CD8-positive, alpha-beta memory T cell (primary cell): ENCODE results near the gene RPS6KL1. TPM values are rescaled to one million over a fixed set of nuclear protein-coding genes. Genes with fewer than 3 reads are reported as not detected.

ENCODE experiments used
- CTCF ChIA-PET: fragments of 350-600 bp; sonication (Branson Sonifier 250); formaldehyde crosslinking; loops from one replicate; lab custom pipeline; 2021; ENCODE audit warnings: antibody characterized with exemption; lab: Charles Lee
- POLR2A ChIA-PET: fragments of 350-600 bp; sonication (Branson Sonifier 250); formaldehyde crosslinking; loops from one replicate; lab custom pipeline; 2021; ENCODE audit warnings: antibody characterized with exemption; lab: Charles Lee
- DNase-seq, 5 donors: peaks; one replicate each; pipeline versions ENCODE4 v3.0.0 to v3.0.0-alpha.2; 2020 to 2022; ENCODE audit warnings: mixed read lengths in 1 of 5
- H3K27ac ChIP-seq: one replicate; pipeline ENCODE4 v1.7.0; 2013; ENCODE audit warnings: low read depth, mild to moderate bottlenecking, low read length, moderate library complexity
- H3K27me3 ChIP-seq: 2 replicates; pipeline ENCODE4 v1.7.0; 2013; ENCODE audit warnings: low read length, mild to moderate bottlenecking; ENCODE audit not compliant: insufficient read depth, poor library complexity, severe bottlenecking
- H3K36me3 ChIP-seq: 2 replicates; pipeline ENCODE4 v1.7.0; 2013; ENCODE audit warnings: mild to moderate bottlenecking, low read length, moderate library complexity; ENCODE audit not compliant: insufficient read depth
- H3K4me1 ChIP-seq: 2 replicates; pipeline ENCODE4 v1.7.0; 2013; ENCODE audit warnings: mild to moderate bottlenecking, low read length, moderate library complexity; ENCODE audit not compliant: insufficient read depth
- H3K4me3 ChIP-seq: 2 replicates; pipeline ENCODE4 v1.7.0; 2013; ENCODE audit warnings: mild to moderate bottlenecking, low read length
- H3K9me3 ChIP-seq: 2 replicates; pipeline ENCODE4 v1.7.0; 2013; ENCODE audit warnings: mild to moderate bottlenecking, low read length
- H3K27ac Mint-ChIP-seq, 8 donors: one replicate each; pipeline ENCODE4 v1.8.0; 2020 to 2021; ENCODE audit warnings: mixed read lengths in 8 of 8, mild to moderate bottlenecking in 6 of 8, inconsistent platforms in 3 of 8, moderate library complexity in 3 of 8
- H3K27me3 Mint-ChIP-seq, 2 donors: one replicate each; pipeline ENCODE4 v1.8.0; 2020 to 2021; ENCODE audit warnings: mixed read lengths in 2 of 2, mild to moderate bottlenecking in 1 of 2, moderate library complexity in 1 of 2
- H3K36me3 Mint-ChIP-seq, 3 donors: one replicate each; pipeline ENCODE4 v1.8.0; 2020 to 2021; ENCODE audit warnings: mixed read lengths in 3 of 3, inconsistent platforms in 1 of 3, mild to moderate bottlenecking in 1 of 3
- H3K4me1 Mint-ChIP-seq, 3 donors: one replicate each; pipeline ENCODE4 v1.8.0; 2020 to 2021; ENCODE audit warnings: mixed read lengths in 3 of 3, inconsistent platforms in 1 of 3, mild to moderate bottlenecking in 1 of 3
- H3K4me3 Mint-ChIP-seq, 7 donors: one replicate each; pipeline ENCODE4 v1.8.0; 2020 to 2021; ENCODE audit warnings: mixed read lengths in 7 of 7, mild to moderate bottlenecking in 6 of 7, moderate library complexity in 4 of 7, inconsistent platforms in 2 of 7
- H3K9me3 Mint-ChIP-seq, 5 donors: one replicate each; pipeline ENCODE4 v1.8.0; 2020 to 2022; ENCODE audit warnings: mixed read lengths in 5 of 5, mild to moderate bottlenecking in 3 of 5, moderate library complexity in 2 of 5, inconsistent platforms in 1 of 5
- polyA plus RNA-seq: library from polyadenylated mRNA; unstranded; fragments of 300-500 nt; fragmentation: Illumina TruSeq; gene quantifications from one replicate; pipeline ENCODE4 v1.2.3, GENCODE V29; 2021
- total RNA-seq, 2 experiments: library from RNA; stranded (reverse); gene quantifications; one replicate each; pipeline ENCODE4 v1.2.3, GENCODE V29; 2021

Gene RPS6KL1
- total and polyA plus RNA-seq, 3 experiments from 2014 or later, result 4.8 to 5.0 TPM; not detected in 1

DNA sequence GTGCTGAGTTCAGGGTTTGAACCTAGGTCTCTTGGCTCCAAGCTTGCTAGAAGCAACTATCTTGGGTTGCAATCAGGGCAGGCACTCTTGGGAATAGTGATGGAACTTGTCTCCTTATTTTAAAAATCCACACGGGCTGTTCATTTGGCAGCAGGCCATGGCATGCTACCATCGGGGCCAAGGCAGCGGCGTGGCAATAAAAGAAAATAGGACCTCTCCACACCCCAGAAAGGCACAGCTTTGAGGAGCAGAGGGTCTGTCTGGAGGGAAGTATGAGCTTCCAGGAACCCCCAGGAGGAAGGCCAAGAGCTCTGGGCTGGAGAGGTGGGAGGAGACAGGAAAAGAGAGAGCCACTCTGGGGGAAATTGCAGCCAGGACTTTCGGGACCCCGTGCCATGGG, 15.3 kb downstream of the RPS6KL1 start:
- H3K9me3 ChIP-seq, result no peaks in the 10 kb centered on the region
- POLR2A ChIA-PET, result no interaction called here
- Mint-ChIP-seq H3K9me3 (no peaks in the 10 kb centered on the region), H3K27ac (no peak overlapping the region), H3K36me3 (peaks cover 0 to 24% (median 2%) of the 10 kb centered on the region in 3 donors), H3K4me1 (peaks cover 5 to 9% (median 8%) of the 10 kb centered on the region in 3 donors), H3K4me3 (no peak overlapping the region), H3K27me3 (no peaks in the 10 kb centered on the region)
- CTCF ChIA-PET, result interaction anchor here (0.9 to 10.6 kb wide), 4 partner anchors 28 to 296 kb away, joined by 3 to 334 read pairs (median 44); partner anchors contain the start of genes DLST, LTBP2 and PROX2
- H3K4me3 ChIP-seq, result no peak overlapping the region
- H3K27ac ChIP-seq, result no peak overlapping the region
- no peaks in the 10 kb centered on the region for H3K27me3 ChIP-seq
- DNase-seq, result no peak
- no peaks in the 10 kb centered on the region for H3K4me1 ChIP-seq
- H3K36me3 ChIP-seq, result peaks cover 5% of the 10 kb centered on the region

- H3K36me3 ChIP-seq, result peaks cover 12% of the 10 kb centered on the region
- H3K9me3 ChIP-seq, result no peaks in the 10 kb centered on the region
- ChIA-PET POLR2A (no interaction called here), CTCF (interaction anchor here (0.9 to 10.6 kb wide), 9 partner anchors 10 to 295 kb away, joined by 3 to 334 read pairs (median 8); partner anchors contain the start of genes DLST, LTBP2 and PROX2)
- H3K27ac Mint-ChIP-seq, result peak overlapping the region in 2 of 8 donors; percentile 38 to 65
- no peak overlapping the region for H3K27ac ChIP-seq
- peaks cover 5 to 9% (median 8%) of the 10 kb centered on the region in 3 donors for H3K4me1 Mint-ChIP-seq
- H3K4me1 ChIP-seq, result no peaks in the 10 kb centered on the region
- no peaks in the 10 kb centered on the region for H3K9me3 Mint-ChIP-seq
- H3K4me3 ChIP-seq, result no peak overlapping the region
- DNase-seq, result no peak
- H3K27me3 ChIP-seq, result no peaks in the 10 kb centered on the region
- H3K36me3 Mint-ChIP-seq, result peaks cover 0 to 31% (median 2%) of the 10 kb centered on the region in 3 donors
- H3K4me3 Mint-ChIP-seq, result no peak overlapping the region
- no peaks in the 10 kb centered on the region for H3K27me3 Mint-ChIP-seq
Observed at GRCh38 chr14:74906925-74907521, 16.0 kb downstream of the RPS6KL1 start.

DNA sequence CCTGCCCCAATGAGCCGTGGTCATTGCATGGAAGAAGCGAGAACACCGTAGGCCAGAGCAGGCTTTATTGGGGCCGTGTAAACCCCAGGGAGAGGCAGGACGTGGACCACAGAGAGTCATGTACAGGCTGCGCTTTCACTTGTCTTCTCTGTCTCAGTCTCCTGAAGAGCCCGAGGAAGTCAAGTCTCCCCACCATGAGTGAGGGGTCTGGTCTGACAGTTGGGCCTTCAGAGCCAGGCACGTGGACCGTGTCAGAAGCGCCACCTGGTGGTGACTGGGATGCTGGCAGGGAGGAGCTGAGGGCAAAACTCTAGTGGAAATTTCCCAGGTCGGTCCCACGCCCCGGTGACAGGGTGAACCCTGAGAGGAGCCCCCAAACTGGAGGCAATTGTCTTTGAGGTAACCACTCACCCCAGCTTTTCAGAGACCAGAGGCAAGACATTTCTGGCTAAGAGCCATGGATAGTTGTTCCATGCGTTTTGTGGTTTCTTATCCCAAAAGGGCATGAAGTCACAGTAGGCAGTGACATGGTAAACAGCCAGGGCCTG, 17.4 kb downstream of the RPS6KL1 start:
- Histone ChIP-seq H3K27me3 (no peaks in the 10 kb centered on the region), H3K4me3 (no peak overlapping the region), H3K36me3 (peaks cover 24% of the 10 kb centered on the region), H3K27ac (no peak overlapping the region), H3K9me3 (no peaks in the 10 kb centered on the region), H3K4me1 (no peaks in the 10 kb centered on the region)
- CTCF ChIA-PET, result interaction anchor here (0.6 to 10.6 kb wide), 31 partner anchors 9 to 296 kb away, joined by 3 to 334 read pairs (median 5); partner anchors contain the start of genes DLST, PROX2, RPS6KL1 and YLPM1
- peak; percentile 61 to 85 (median 71) for DNase-seq
- POLR2A ChIA-PET, result interaction anchor here (0.6 to 1.0 kb wide), 2 partner anchors 45 to 297 kb away, joined by 3 to 8 read pairs; no protein-coding TSS in a partner anchor
- Mint-ChIP-seq H3K9me3 (no peaks in the 10 kb centered on the region), H3K4me3 (no peak overlapping the region), H3K36me3 (peaks cover 0 to 45% (median 4%) of the 10 kb centered on the region in 3 donors), H3K27me3 (no peaks in the 10 kb centered on the region), H3K27ac (peak overlapping the region; percentile 19 to 90 (median 73)), H3K4me1 (peaks cover 5 to 9% (median 8%) of the 10 kb centered on the region in 3 donors)

DNA sequence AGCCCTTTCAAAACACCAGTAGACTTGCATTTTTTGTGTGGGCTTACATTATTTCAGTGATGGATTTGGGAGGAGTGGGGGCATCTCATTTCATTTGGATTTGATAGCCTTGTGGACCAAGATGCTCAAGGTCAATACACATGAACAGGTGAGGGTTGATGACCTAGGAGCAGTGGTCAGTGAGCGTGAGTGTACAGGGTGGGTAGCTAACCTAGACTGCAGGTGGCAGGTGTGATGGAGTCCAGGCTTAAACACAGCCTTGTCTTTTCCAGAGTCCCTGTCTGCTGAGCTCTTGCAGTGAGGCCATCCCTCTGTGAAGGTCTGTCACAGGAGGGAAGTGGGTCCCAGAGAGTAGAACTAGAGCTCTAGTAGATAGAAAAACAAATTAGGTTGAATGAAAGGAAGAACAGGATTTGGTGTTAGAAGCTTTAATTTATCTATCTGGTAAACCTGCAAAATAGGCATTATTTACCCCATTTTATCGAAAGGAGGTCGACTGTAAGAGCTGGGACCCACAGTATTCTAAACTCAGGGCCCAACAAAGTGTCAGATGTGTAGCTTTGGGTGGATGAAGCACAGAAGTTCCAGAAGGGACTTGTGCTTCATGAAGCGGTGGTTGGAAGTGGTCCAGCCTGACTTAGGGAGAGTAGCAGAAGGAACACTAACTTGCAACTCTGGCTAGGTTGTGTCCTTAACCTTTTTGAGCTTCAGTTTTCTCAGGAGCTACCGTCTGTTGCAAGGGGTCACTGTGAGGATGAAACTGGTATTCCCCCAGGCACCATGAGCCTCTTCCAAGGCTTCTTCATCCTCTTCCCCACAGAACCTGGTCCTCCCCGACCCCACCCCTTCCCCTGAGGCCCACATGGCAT, 18.2 kb downstream of the RPS6KL1 start:
- Mint-ChIP-seq H3K27ac (peak overlapping the region in 7 of 8 donors; percentile 37 to 92 (median 81)), H3K9me3 (no peaks in the 10 kb centered on the region), H3K4me3 (no peak overlapping the region), H3K4me1 (peaks cover 5 to 9% (median 8%) of the 10 kb centered on the region in 3 donors), H3K36me3 (peaks cover under 1 to 53% (median 8%) of the 10 kb centered on the region in 3 donors), H3K27me3 (no peaks in the 10 kb centered on the region)
- Histone ChIP-seq H3K27me3 (no peaks in the 10 kb centered on the region), H3K4me3 (no peak overlapping the region), H3K36me3 (peaks cover 32% of the 10 kb centered on the region), H3K4me1 (no peaks in the 10 kb centered on the region), H3K27ac (no peak overlapping the region), H3K9me3 (no peaks in the 10 kb centered on the region)
- CTCF ChIA-PET, result interaction anchor here (0.8 to 10.6 kb wide), 24 partner anchors 11 to 296 kb away, joined by 3 to 334 read pairs (median 5); partner anchors contain the start of genes DLST, PROX2, RPS6KL1 and YLPM1
- POLR2A ChIA-PET, result interaction anchor here (1.0 to 1.4 kb wide), 2 partner anchors 44 to 296 kb away, joined by 3 to 5 read pairs; no protein-coding TSS in a partner anchor
- DNase-seq, result no peak

DNA sequence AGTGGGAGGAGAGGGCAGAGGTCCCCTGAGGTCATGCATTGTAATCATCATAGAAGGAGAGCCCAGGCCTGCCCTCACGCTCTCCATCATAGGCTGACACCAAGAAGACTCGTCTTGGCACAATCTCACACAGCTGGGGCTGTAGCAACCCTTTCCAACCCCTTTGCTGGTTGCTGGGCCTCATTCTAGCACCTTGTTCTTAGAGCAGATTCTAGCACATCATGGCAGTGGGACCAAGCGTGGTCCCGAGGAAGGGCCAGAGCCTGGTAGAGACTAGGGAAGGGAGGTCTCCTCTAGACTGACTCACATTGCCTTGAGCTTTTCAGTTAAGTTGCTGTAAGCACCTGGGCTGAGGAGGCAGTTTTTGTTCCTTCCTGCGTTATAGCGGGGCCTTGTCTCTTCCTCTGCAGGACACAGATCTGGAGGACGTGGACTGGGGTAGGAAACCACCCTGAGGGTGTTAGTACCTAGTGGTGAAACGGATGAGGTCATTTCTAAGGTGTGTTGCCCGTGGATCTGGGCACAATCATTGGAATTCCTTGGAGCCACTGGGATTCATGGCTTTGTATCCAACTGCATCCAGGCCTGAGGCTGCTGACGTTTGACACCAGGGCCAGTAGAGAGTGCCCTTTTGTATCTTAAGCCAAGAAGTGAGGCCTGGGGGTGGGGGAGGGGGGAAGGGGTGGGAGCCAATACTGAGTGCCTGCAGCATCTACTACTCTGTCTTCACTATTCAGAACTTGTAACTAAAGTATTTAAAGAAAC, 19.9 kb downstream of the RPS6KL1 start:
- H3K9me3 Mint-ChIP-seq, result no peaks in the 10 kb centered on the region

DNA sequence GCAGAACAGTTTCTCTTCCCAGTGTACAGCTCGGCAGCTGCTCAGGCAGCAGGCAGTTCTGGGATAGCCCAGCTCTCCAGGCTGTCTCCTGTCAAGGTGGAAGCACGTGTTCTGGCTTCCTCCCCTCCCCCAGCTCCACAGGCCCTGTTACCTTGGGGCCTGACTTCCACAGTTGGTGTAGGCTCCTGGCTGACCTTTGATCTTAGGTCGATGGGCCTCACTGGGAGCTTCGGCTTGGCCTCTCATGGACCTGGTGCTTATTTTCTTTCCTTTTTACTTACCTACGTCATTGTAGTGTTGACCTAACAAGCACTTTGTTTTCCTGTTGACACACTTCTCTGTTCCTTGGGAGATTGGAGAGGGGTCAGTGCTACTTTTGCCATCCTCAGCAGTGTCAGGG, 24.4 kb downstream of the RPS6KL1 start:
- peak overlapping the region in 4 of 8 donors; percentile 61 to 89 (median 76) for H3K27ac Mint-ChIP-seq
- CTCF ChIA-PET, result interaction anchor here (1.6 kb wide), 1 partner anchor 38 kb away, joined by 8 read pairs; no protein-coding TSS in a partner anchor

More for the DNA sequence above, 19.9 kb downstream of the RPS6KL1 start:
- peaks cover 9 to 70% (median 19%) of the 10 kb centered on the region in 3 donors for H3K36me3 Mint-ChIP-seq
- Histone ChIP-seq H3K4me1 (no peaks in the 10 kb centered on the region), H3K27me3 (no peaks in the 10 kb centered on the region), H3K36me3 (peaks cover 49% of the 10 kb centered on the region), H3K9me3 (no peaks in the 10 kb centered on the region), H3K4me3 (no peak overlapping the region), H3K27ac (no peak overlapping the region)
- no peak for DNase-seq
- no peak overlapping the region for H3K4me3 Mint-ChIP-seq
- no peaks in the 10 kb centered on the region for H3K27me3 Mint-ChIP-seq
- CTCF ChIA-PET, result interaction anchor here (0.7 to 10.6 kb wide), 3 partner anchors 10 to 44 kb away, joined by 3 to 334 read pairs (median 4); no protein-coding TSS in a partner anchor
- peak overlapping the region in 5 of 8 donors; percentile 15 to 92 (median 75) for H3K27ac Mint-ChIP-seq
- H3K4me1 Mint-ChIP-seq, result peaks cover 5 to 9% (median 8%) of the 10 kb centered on the region in 3 donors
- POLR2A ChIA-PET, result no interaction called here

GRCh38 chr14:74898083-74898482, 25.0 kb downstream of the RPS6KL1 start:
- Histone ChIP-seq H3K36me3 (peaks cover 89% of the 10 kb centered on the region), H3K4me3 (no peak overlapping the region), H3K9me3 (no peaks in the 10 kb centered on the region), H3K4me1 (no peaks in the 10 kb centered on the region), H3K27ac (no peak overlapping the region), H3K27me3 (no peaks in the 10 kb centered on the region)
- Mint-ChIP-seq H3K27ac (peak overlapping the region in 1 of 8 donors; percentile 7), H3K36me3 (peaks cover 21 to 97% (median 32%) of the 10 kb centered on the region in 3 donors), H3K4me1 (peaks cover 0 to 12% (median 0%) of the 10 kb centered on the region in 3 donors), H3K4me3 (no peak overlapping the region), H3K27me3 (no peaks in the 10 kb centered on the region), H3K9me3 (no peaks in the 10 kb centered on the region)
- ChIA-PET POLR2A (no interaction called here), CTCF (interaction anchor here (1.6 to 1.7 kb wide), 2 partner anchors 14 to 37 kb away, joined by 3 to 8 read pairs; no protein-coding TSS in a partner anchor)
- DNase-seq, result no peak

More for the DNA sequence above, 24.4 kb downstream of the RPS6KL1 start:
- Histone ChIP-seq H3K9me3 (no peaks in the 10 kb centered on the region), H3K4me1 (no peaks in the 10 kb centered on the region), H3K36me3 (peaks cover 85% of the 10 kb centered on the region), H3K4me3 (no peak overlapping the region), H3K27ac (no peak overlapping the region), H3K27me3 (no peaks in the 10 kb centered on the region)
- Mint-ChIP-seq H3K4me3 (no peak overlapping the region), H3K27me3 (no peaks in the 10 kb centered on the region), H3K9me3 (no peaks in the 10 kb centered on the region), H3K36me3 (peaks cover 21 to 96% (median 32%) of the 10 kb centered on the region in 3 donors), H3K4me1 (peaks cover 0 to 12% (median 0%) of the 10 kb centered on the region in 3 donors)
- POLR2A ChIA-PET, result no interaction called here
- no peak for DNase-seq
